HepG2 (cell line): ENCODE results near the gene CD248. TPM values are rescaled to one million over a fixed set of nuclear protein-coding genes. Genes with fewer than 3 reads are reported as not detected.

Experiments
- ATF2 ChIP-seq: sonication (generic); formaldehyde crosslinking; IDR thresholded peaks from 2 replicates; pipeline ENCODE4 v1.4.0; 2020; ENCODE audit warnings: missing genetic modification reagents
- ATRX ChIP-seq: sonication (generic); formaldehyde crosslinking; IDR thresholded peaks from 2 replicates; pipeline ENCODE4 v1.4.0; 2020; ENCODE audit warnings: missing genetic modification reagents, borderline replicate concordance
- FOXM1 ChIP-seq: sonication (generic); formaldehyde crosslinking; IDR thresholded peaks from 2 replicates; pipeline ENCODE4 v1.5.0; 2020; ENCODE audit warnings: missing genetic modification reagents
- HMGXB4 ChIP-seq, 2 experiments: sonication (generic) in 1 of 2; formaldehyde crosslinking in 1 of 2; IDR thresholded peaks; 2 replicates each; pipeline versions ENCODE4 v1.4.0 to v1.6.1; 2018 to 2020; ENCODE audit warnings: missing genetic modification reagents in 2 of 2, borderline replicate concordance in 1 of 2, low read depth in 1 of 2, mild to moderate bottlenecking in 1 of 2, missing biosample characterization in 1 of 2
- KMT2B ChIP-seq: IDR thresholded peaks from 2 replicates; pipeline ENCODE4 v1.6.1; 2016; ENCODE audit warnings: missing genetic modification reagents, missing compliant biosample characterization
- NFAT5 ChIP-seq: sonication (generic); formaldehyde crosslinking; IDR thresholded peaks from 2 replicates; pipeline ENCODE4 v1.4.0; 2020; ENCODE audit warnings: missing genetic modification reagents
- NFKB2 ChIP-seq: sonication (generic); formaldehyde crosslinking; IDR thresholded peaks from 2 replicates; pipeline ENCODE4 v1.4.0; 2020; ENCODE audit warnings: missing genetic modification reagents, borderline replicate concordance
- NONO ChIP-seq, 2 experiments: fragments of 450-650 bp in 1 of 2; sonication (generic) in 1 of 2; formaldehyde crosslinking in 1 of 2; IDR thresholded peaks in 1 of 2; conservative IDR thresholded peaks in 1 of 2; 2 replicates each; pipeline versions ENCODE4 v1.6.1 to v1.8.0; 2017 to 2022; ENCODE audit warnings: mild to moderate bottlenecking in 1 of 2, missing genetic modification reagents in 1 of 2, moderate library complexity in 1 of 2
- POLR2AphosphoS2 ChIP-seq: IDR thresholded peaks from 2 replicates; pipeline ENCODE4 v1.6.1; 2011; ENCODE audit warnings: low read depth, low read length, improper control_type of control experiment
- RBM22 ChIP-seq: fragments of 200-400 bp; formaldehyde crosslinking; optimal IDR thresholded peaks from 2 replicates; pipeline ENCODE3; 2017; ENCODE audit warnings: mild to moderate bottlenecking, low read length, moderate library complexity
- RXRA ChIP-seq: sonication (generic); formaldehyde crosslinking; IDR thresholded peaks from 2 replicates; pipeline ENCODE4 v1.5.1; 2020; ENCODE audit warnings: missing genetic modification reagents
- TBL1XR1 ChIP-seq: fragments of 150-350 bp; IDR thresholded peaks from 2 replicates; pipeline ENCODE4 v1.6.1; 2014; ENCODE audit warnings: borderline replicate concordance, low read length; ENCODE audit not compliant: partially characterized antibody
- ZNF343 ChIP-seq: sonication (generic); formaldehyde crosslinking; IDR thresholded peaks from 2 replicates; pipeline ENCODE4 v1.4.0; 2020; ENCODE audit warnings: mild to moderate bottlenecking, missing genetic modification reagents
- ZNF547 ChIP-seq: sonication (generic); formaldehyde crosslinking; IDR thresholded peaks from 2 replicates; pipeline ENCODE4 v1.5.1; 2020; ENCODE audit warnings: mild to moderate bottlenecking, missing genetic modification reagents
- ZNF710 ChIP-seq: sonication (generic); formaldehyde crosslinking; IDR thresholded peaks from 2 replicates; pipeline ENCODE4 v1.5.0; 2020; ENCODE audit warnings: mild to moderate bottlenecking, missing genetic modification reagents, borderline replicate concordance
- ZNF720 ChIP-seq: sonication (generic); formaldehyde crosslinking; IDR thresholded peaks from 2 replicates; pipeline ENCODE4 v1.4.0; 2020; ENCODE audit warnings: missing genetic modification reagents
- ZNF724P ChIP-seq: sonication (generic); formaldehyde crosslinking; IDR thresholded peaks from 2 replicates; pipeline ENCODE4 v1.8.0; 2022; ENCODE audit warnings: missing genetic modification reagents, borderline replicate concordance
- polyA plus RNA-seq, 8 experiments: library from polyadenylated mRNA; depleted of rRNA in 3 of 8; stranded (reverse) in 7 of 8; unstranded in 1 of 8; fragments of >200 nt; fragmentation: Illumina TruSeq in 4 of 8; extraction: Trizol in 4 of 8; gene quantifications; 2 replicates each; pipeline versions ENCODE4 v1.2.1 to v1.2.3, GENCODE V29; 2011 to 2016; ENCODE audit warnings: low read depth in 4 of 8, missing spikeins in 1 of 8, mixed read lengths in 1 of 8; ENCODE audit not compliant: insufficient read depth in 1 of 8
- total RNA-seq, 5 experiments: library from RNA; depleted of rRNA; stranded (reverse); fragments of >200 nt; fragmentation: Illumina TruSeq; extraction: Trizol; gene quantifications; 2 replicates each; pipeline ENCODE4 v1.2.3, GENCODE V29; 2016; ENCODE audit warnings: low read depth in 1 of 5

The CD248 gene
- total and polyA plus RNA-seq, 2 of the 13 experiments (the other 11 are each of a cell fraction or from before 2014, with no cell fraction given): 0.25 to 0.35 TPM

GRCh38 chr11:66277471-66278362 lies 39.1 kb downstream of the CD248 start, which contains the start of gene CNIH2 (continued):
- TF ChIP-seq NFAT5 (CRISPR knock-in tag) (no peak), RXRA (CRISPR knock-in tag) (no peak), TBL1XR1 (no peak), ATF2 (CRISPR knock-in tag) (no peak), POLR2AphosphoS2 (no peak), ZNF710 (CRISPR knock-in tag) (peak; percentile 43; the same call in 1 of the 2 replicates), ZNF343 (CRISPR knock-in tag) (0 out of 2 replicates have a peak, but pooled peaks have one; percentile 30), ATRX (CRISPR knock-in tag) (no peak), FOXM1 (CRISPR knock-in tag) (no peak), NONO (IDR thresholded peaks at IDR 0.05) (no peak), NONO (CRISPR knock-in tag; conservative IDR thresholded peaks at IDR 0.05) (0 out of 2 replicates have a peak, but pooled peaks have one; percentile 19), NFKB2 (CRISPR knock-in tag) (no peak), KMT2B (CRISPR knock-in tag) (no peak), ZNF724P (peak; percentile 67; the same call in 1 of the 2 replicates), RBM22 (peak; percentile 49), ZNF547 (CRISPR knock-in tag) (0 out of 2 replicates have a peak, but pooled peaks have one; percentile 46), ZNF720 (CRISPR knock-in tag) (no peak), HMGXB4 (CRISPR knock-in tag; IDR thresholded peaks at IDR 0.05; ENCODE audit: borderline replicate concordance in 1 of 2, low read depth in 1 of 2) (no peak)
